HG02759 (cell line): Measurements from ENCODE around the gene SFT2D1.
A peak's percentile ranks its signal among the peaks of the same experiment; 100 is the strongest.
"Not testable (repeated sequence)": the region's sequence is repeated elsewhere in the genome, so short reads cannot be mapped to it uniquely, and the experiment has no call there.

ENCODE experiments used
- ATAC-seq: cut with Tn5 transposase; IDR thresholded peaks from one replicate; pipeline ENCODE4 v1.9.1; 2021; ENCODE audit warnings: mild to moderate bottlenecking, moderate library complexity; ENCODE audit not compliant: unreplicated experiment

Gene SFT2D1

DNA sequence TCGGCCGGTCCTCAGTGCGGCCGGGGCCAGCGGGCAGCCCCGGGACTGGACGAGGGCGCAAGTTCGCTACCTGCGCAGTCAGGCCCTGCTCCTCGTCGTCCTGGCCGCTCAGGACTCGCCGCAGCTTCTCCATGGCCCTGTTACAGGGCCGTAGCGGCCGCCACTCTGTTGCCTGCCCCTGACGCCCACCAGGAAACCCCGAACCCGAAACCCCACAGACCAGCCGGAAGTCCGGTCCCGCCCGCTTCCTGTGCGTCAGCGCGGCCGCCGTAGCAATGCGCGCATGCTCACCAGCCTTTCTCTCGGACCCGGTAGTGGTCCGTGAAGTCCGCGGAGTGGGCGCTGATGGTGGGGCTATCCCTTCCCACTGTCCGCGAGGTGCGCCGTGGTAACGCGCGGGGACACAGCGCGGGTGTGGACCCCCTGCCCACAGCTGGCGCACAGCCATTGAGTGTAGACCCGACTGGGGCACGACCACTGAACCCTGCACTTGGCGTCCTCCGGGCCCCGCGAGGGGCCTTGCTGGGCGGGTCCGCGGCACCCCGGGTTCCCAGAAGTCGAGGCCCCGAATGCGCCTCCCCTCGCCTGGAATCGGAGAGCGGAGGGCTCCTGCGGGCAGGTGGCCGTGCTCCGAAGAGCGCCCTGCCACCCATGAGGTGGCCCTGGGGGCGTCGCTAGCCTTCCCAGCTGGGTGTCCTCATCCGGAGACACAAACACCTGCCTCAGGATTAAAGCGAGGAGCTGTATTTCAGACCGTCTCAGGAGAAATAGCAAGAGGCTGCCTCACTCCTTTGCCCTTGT is at the start of gene SFT2D1:
SFT2D1 (minus strand) TSS at position 197 of the 801 bp plus-strand sequence; CDS start at position 133, 64 bp downstream.
- peak; percentile 94 for ATAC-seq

DNA sequence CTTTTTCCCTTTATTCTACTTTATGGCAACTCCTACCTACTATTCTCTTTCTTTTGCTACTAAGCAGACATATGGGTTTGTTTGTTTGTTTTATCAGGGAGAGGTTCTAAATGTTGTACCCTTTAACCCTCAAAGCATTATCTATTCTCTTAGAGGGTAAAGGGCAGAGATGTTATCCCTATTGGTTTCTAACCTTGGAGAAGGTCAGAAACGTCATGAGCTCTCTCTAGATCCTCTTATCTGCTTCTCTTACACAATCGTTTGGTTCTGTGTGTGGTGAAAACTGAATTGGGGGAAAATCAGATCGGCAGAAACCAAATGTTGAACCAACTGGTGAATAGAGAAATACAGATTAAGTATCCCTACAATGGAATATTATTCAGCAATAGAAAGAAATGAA is 46.8 kb upstream of the SFT2D1 start:
- ATAC-seq, result no peak

DNA sequence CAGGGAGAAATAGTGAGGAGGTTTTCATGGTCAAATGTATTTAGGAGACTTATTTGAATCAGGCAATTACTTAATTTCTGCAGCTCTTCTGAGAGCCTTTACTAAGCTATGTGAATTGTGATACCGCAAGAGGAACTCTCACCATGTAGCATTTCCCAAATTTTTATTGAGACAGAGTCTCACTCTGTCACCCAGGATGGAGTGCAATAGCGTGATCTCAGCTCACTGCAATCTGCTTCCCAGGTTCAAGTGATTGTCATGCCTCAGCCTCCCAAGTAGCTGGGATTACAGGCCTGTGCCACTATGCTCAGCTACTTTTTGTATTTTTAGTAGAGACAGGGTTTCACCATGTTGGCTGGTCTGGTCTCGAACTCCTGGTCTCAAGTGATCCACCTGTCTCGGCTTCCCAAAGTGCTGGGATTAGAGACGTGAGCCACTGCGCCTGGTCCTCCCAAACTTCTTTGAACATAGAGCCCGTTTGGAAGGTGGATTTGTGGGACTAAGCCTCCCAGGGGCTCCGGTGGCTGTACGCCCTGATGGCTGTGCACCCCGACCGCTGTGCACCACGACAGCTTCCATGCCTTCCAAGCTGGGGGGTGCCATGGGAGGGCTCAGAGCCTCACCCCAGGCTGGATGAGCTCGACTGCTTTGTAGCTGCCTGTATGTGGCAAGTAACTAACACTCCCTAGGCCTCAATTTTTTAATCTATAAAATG is 46.1 kb upstream of the SFT2D1 start:
- no peak for ATAC-seq

GRCh38 chr6:166387642-166388289 is 45.4 kb upstream of the SFT2D1 start:
- no peak for ATAC-seq

DNA sequence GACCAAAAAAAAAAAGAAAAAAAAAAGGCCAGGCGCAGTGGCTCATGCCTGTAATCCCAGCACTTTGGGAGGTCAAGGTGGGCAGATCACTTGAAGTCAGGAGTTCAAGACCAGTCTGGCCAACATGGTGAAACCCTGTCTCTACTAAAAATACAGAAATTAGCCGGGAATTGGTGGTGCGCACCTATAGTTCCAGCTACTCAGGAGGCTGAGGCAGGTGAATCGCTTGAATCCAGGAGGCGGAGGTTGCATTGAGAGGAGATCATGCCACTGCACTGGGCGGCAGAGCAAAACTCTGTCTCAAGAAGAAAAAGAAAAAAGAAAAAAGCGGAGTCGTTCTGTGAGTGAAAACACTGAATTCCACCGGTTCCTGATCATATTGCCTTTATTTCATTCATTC is 44.8 kb upstream of the SFT2D1 start:
- not testable (repeated sequence) for ATAC-seq

- no peak for ATAC-seq
Observed at GRCh38 chr6:166386111-166386510, 43.8 kb upstream of the SFT2D1 start.

DNA sequence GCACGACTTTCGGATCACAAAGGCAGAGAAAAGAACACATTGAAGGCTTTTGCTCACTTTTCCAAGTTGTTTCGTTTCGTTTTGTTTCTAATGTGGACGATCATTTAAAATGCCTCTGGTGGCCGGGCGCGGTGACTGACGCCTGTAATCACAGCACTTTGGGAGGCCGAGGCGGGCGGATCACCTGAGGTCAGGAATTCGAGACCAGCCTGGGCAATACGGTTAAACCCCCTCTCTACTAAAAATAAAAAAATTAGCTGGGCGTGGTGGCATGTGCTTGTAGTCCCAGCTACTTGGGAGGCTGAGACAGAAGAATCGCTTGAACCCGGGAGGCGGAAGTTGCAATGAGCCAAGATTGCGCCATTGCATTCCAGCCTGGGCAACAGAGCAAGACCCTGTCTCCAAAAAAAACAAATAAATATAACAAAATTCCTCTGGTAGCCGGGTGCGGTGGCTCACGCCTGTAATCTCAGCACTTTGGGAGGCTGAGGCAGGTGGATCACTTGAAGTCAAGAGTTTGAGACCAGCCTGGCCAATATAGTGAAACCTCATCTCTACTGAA is 41.5 kb upstream of the SFT2D1 start:
- ATAC-seq, result peak; percentile 0

GRCh38 chr6:166382933-166383801 is 40.8 kb upstream of the SFT2D1 start, which contains the start of gene MPC1:
TSS of gene MPC1 (minus strand) at chr6:166382940. CDS start at chr6:166382876, 64 bp downstream.
- peak; percentile 91 for ATAC-seq

DNA sequence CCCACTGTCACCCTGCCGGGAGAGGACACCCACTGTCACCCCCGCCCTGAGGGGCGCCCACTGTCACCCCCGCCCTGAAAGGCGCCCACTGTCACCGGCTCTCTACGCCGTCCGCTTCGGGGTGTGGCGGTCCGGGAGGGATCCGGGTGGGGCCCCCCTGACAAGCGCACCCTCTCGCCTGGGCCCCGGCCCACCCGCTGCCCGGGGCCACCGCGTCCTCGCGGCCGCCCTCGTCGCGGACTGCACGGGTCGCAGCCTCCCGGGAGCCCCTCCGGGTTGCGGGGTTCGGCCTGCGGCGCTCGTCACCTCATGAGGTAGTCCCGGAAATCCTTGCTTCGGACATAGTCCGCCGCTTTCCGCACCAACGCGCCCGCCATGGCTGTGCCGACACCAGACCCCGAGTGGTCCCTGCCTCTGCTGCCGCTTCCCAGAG is 40.2 kb upstream of the SFT2D1 start:
- ATAC-seq, result peak; percentile 13

DNA sequence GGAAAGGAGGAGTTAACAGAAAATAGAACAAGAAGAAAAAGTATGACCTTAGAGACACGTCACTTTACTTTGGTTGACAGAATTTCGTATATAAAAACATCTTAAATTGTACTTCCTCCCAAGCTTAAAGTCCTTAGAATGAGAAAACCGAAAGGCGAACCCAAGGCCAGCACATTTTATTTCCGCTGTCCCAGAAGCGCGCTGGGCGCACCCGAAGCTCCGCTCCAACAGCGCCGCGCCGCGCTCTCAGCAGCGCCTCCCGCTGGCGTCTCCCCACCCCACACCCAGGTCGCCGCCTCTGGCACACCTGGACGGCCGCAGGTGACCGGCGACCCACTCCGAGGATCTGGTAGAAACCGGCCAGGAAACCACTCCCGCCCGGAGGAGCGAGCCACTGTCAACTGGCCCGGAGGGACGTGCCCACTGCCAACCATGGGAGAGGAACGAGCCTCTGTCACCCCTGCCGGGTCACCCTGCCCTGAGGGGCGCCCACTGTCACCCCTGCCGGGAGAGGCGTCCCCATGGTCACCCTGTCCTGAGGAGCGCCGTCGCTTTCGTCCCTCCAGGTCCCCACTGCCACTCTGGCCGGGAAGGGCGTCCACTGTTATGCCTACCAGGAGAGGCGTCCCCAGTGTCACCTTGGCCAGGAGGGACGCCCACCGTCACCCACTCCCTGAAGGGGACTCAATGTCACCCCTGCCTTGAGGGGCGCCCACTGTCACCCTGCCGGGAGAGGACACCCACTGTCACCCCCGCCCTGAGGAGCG is 39.6 kb upstream of the SFT2D1 start:
- ATAC-seq, result peak; percentile 44

DNA sequence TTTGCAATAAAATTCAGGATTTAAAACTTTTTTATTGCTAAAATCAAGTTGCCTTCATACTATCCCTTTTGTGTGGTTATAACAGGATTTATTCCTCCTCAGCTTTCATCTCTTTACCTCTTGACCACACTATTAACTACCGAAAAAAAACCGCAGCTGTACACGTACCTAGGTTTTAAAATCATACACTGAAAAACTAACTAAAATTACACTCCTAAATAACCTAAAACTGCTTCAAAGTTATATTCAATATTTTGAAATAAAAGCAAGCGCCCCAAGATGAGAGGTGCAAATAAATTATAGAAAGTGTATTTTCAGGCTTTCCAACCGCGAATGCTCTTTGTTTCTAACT is 39.0 kb upstream of the SFT2D1 start:
- no peak for ATAC-seq

DNA sequence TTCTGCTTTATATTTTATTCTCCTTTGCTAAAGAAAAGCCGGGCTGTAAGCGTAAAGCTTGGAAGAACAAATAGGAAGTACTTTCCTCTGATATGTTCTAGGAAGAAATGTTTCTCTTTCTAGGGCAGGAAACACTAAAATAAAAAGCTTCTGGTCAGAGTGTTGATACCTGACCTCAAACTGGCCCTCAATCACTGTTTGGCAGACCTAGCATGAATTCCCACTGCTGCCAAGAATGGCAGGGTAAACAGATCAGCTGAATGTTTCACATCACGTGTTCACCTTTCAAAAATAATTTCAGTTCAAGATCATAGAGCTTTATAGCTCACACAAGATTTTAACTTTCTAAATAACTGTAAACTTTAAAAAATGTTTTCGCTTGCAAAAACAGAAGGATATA is 37.5 kb upstream of the SFT2D1 start:
- no peak for ATAC-seq

DNA sequence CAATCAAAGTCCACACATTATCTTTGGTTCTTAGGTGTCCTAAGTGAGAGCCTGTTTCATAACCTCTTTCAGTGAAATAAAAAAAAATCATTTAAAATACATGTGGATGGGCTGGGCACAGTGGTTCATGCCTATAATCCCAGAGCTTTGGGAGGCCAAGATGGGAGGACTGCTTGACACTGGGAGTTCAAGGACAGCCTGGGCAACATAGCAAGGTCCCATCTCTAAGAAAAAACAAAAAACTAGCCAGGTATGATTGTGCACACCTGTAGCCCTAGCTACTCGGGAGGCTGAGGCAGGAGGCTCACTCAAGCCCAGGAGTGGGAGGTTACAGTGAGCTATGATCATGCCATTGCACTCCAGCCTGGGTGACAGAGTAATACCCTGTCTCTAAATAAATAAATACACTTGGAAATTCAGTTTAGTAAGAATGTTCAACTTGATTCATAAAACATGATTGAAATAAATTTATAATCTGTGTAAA is 36.8 kb upstream of the SFT2D1 start:
- ATAC-seq, result no peak

GRCh38 chr6:166377721-166378120 is 35.4 kb upstream of the SFT2D1 start:
- no peak for ATAC-seq

DNA sequence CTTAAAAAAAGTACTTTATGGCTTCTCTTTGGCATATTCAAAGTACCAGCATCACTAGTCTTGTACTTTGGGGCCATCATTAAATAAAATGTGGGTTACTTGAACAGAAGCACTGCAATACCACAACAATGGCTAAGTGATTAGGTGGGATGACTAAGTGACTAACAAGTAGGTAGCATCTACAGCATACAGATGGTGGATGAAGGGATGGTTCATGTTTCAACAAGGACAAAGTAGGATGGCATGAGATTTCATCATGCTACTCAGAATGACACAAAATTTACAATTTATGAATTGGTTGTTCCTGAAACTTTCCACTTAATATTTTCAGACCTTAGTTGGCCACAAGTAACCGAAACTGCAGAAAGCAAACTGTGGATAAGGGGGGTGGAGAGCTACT is 32.7 kb upstream of the SFT2D1 start:
- no peak for ATAC-seq

DNA sequence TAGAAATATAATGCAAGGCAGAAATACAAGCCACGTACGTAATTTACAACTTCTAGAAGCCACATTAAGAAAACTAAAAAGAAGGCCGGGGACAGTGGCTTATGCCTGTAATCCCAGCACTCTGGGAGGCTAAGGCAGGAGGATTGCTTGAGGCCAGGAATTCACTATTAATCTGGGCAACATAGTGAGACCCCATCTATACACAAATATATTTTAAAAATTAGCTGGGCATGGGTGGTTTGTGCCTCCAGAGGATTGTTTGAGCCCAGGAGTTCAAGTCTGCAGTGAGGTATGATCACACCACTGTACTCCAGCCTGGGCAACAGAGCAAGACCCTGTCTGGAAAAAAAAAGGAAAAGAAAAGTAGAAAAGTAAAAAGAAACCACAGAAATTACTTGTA is 28.1 kb upstream of the SFT2D1 start:
- no peak for ATAC-seq

DNA sequence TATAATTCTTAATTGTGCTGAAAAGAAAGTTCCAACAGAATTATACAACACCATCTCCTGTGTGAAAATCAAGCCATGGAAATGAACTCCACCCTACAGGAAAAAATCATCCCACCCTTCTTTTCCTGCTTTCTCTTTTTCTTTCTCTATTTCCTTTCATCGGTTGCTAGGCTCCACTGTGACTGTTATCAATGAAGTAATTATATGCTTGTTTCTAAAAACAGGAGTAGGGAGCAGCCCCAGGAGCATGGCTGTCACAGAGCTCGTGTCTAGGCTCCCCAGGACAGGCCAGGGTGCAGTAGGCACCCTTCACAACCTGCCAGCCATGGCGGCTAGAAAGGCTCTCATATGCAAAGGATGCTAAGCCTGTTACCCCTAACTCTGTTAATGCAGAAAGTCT is 27.4 kb upstream of the SFT2D1 start:
- no peak for ATAC-seq

- ATAC-seq, result no peak
Observed at GRCh38 chr6:166366921-166367320, 24.6 kb upstream of the SFT2D1 start.

GRCh38 chr6:166365806-166366205 is 23.5 kb upstream of the SFT2D1 start:
- peak; percentile 73 for ATAC-seq

GRCh38 chr6:166365221-166365620 is 22.9 kb upstream of the SFT2D1 start:
- ATAC-seq, result no peak
